Medulla oblongata (tissue), 1 donor: ENCODE data around the gene INSR.
A peak's percentile ranks its signal among the peaks of the same experiment; 100 is the strongest.
"Not testable (repeated sequence)": the region's sequence is repeated elsewhere in the genome, so short reads cannot be mapped to it uniquely, and the experiment has no call there.

Experiments
- DNase-seq: peaks from one replicate; pipeline ENCODE4 v3.0.0-alpha.2; 2015; ENCODE audit errors: extremely low spot score

The INSR gene

DNA sequence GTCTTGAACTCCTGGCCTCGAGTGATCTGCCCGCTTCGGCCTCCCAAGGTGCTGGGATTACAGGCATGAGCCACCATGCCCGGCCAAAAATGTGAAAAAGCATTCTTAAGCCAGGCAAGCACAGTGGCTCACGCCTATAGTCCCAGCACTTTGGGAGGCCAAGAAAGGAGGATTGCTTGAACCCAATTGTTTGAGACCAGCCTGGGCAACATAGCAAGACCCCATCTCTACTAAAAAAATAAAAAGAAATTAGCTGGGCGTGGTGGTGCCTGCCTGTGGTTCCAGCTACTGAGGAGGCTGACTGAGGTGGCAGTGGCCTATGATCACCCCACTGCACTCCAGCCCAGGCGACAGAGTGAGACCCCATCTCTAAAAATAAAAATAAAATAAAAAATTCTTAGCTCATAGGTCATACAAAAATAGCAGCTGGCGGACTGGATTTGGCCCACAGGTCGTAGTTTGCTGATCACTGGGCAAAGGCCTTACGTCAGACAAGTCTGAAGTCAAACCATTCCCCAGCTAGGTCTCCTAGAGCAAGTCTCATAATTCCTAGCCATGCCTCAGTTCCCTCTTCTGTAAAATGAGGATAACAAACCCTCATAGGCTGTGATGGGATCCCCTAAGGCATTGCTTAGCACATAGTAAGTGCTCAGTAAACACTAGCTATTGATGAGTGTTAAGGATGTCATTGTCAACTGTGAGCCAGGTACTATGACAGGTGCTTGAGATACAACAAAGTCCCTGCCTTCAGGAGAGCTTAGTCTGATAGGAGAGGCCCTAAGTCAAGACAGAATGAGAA lies 36.0 kb downstream of the INSR start:
- DNase-seq, result no peak

- no peak for DNase-seq
Observed at GRCh38 chr19:7257148-7258040, 36.8 kb downstream of the INSR start.

- no peak for DNase-seq
Observed at GRCh38 chr19:7255631-7256030, 38.6 kb downstream of the INSR start.

DNA sequence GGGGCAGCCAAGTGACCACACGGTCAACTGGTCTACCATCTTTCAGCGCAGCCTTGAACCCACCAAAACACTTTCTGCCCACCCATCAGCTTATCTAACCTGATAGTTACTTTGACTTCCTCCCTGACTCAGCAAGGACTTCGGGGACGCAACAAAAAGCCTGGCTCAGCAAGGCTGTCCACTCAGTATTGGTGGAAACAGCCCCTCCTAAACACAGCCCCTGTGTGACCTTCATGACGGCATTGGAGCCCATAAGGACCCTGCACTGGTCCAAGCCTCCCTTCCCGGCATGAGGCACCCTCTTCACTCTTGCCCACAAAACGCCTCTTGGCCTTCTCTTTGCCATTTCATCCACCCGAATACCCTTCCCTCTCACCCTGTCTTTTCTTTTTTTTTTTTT lies 39.1 kb downstream of the INSR start:
- no peak for DNase-seq

- DNase-seq, result no peak
Observed at GRCh38 chr19:7254590-7254989, 39.6 kb downstream of the INSR start.

DNA sequence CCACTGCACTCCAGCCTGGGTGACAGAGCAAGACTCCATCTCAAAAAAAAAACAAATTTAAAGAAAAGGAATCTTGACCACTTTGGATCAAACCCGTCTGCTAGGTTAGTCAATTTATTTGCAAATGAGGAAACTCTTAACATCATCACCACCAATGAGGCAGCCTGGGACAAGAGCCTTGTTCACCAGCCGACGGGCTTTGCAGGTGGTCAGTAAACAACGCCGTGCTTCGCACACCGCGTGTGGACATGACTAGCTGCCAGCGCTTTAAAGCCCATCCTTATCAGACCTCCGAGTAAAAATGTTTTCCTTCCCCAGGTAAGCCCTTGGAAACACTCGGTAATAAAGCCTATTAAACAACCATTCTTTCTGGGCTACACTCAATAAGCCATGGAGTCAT lies 41.9 kb downstream of the INSR start:
- DNase-seq, result no peak

DNA sequence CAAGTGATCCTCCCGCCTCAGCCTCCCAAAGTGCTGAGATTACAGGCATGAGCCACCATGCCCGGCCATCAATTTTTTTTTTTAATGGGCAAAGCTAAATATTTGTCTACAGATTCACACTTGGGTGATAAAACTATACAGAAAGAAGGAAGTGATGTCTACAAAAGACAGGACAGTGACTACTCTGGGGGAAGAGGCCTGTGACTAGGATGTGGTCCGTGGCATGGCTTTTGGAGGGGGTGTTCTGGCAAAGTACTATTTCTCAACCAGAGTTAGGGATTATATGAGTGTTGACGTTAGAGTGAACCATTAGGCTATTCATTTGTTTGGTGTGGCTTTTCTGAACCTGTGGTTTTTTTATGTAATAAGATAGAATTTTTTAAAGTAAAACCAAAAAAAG lies 42.7 kb downstream of the INSR start:
- DNase-seq, result no peak

DNA sequence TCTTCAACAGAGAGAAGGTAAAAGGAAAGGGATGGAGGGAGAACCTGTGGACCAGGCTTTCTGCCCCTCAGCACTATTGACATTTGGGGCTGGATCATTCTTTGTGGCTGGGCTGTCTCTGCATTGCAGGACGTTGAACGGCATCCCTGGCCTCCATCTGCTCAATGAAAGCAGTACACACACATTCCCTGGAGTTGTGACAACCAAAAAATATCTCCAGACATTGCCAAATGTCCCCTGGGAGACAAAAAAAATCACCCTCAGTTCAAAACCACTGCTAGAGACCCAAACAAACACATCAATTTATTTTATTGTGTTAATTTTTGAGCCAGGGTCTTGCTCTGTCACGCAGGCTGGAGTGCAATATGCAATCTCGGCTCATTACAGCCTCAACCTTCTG lies 43.3 kb downstream of the INSR start:
- DNase-seq, result no peak

GRCh38 chr19:7250057-7250596 lies 44.1 kb downstream of the INSR start:
- DNase-seq, result no peak

DNA sequence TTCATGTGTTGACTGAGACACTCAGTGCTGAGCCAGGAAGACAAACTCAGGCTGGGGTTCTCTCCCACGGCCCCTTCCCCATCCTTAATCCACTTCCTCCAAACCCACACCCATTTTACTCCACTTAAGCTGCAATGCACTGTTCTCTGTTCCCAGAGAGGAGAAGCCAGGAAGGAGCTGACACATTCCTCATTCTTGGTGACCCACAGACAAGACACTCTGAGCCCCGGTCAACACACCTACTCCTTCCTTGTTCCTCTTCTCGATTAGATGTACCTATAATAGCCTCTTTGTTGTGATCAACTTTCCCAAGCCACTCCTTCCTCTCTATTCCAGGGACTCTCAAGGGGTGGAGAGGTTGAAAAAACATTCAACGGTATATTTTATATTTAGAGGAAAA lies 47.1 kb downstream of the INSR start:
- DNase-seq, result no peak

GRCh38 chr19:7246601-7247000 lies 47.6 kb downstream of the INSR start:
- no peak for DNase-seq

DNA sequence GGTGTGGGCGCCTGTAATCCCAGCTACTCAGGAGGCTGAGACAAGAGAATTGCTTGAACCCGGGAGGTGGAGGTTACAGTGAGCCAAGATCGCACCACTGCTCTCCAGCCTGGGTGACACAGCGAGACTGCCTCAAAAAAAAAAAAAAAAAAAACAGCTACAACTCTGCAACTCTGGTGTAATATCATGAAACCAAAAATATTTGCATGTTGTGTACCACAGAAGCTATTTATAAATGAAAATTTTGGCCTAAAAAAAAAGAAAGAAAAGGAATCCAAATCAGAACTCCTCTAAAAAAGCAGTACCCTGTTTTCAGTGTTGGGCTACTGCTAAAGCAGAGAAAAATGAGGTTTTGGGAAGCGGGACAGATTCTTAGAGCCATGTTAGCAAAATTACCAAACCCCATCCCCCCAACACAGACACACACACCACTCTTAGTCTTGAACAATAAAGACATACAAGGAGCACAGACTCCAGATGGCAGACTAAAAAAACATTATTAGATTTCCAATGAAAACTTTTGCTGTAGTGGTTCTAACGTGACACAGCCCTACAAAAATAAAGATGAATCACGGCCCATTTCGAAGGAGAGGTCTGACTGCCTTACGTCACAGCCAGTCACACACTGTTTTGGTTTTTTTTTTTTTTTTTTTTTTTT lies 51.5 kb downstream of the INSR start:
- peak; percentile 38 for DNase-seq

GRCh38 chr19:7238051-7238450 lies 56.2 kb downstream of the INSR start:
- no peak for DNase-seq

- no peak for DNase-seq
Observed at GRCh38 chr19:7236153-7236552, 58.1 kb downstream of the INSR start.

DNA sequence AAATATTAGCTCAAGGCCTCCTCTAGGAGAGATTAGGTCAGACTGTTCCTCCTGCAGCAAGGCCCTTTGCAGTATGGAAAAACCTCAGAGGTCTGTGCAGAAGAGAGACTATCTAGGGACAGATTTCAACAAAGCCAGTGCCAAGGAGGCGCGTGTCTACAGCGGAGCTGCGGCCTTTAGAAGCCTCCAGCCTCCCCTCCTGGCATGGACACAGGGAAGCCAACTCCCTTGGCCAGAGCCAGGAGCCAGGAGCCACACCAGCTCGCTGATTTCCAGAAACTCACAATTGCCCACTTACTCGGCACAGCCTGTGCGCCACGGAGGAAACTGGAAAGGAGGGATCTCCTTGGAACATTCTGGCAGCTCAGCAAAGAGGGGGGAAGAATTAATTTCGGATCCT lies 63.4 kb downstream of the INSR start:
- peak; percentile 68 for DNase-seq

DNA sequence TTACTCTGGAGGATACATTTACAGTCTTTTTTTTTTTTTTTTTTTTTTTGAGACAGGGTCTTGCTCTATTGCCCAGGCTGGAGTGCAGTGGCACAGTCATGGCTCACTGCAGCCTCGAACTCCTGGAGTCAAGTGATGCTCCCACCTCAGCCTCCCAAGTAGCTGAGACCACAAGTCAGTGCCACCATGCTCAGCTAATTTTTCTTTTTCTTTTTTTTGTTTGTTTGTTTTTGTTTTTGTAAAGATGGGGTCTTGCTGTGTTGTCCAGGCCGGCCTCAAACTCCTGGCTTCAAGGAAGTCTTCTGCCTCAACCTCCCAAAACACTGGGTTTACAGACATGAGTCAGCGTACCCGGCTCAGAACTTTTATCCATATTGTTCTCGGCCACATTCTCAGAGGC lies 64.5 kb downstream of the INSR start:
- no peak for DNase-seq

- no peak for DNase-seq
Observed at GRCh38 chr19:7228935-7229541, 65.2 kb downstream of the INSR start.

DNA sequence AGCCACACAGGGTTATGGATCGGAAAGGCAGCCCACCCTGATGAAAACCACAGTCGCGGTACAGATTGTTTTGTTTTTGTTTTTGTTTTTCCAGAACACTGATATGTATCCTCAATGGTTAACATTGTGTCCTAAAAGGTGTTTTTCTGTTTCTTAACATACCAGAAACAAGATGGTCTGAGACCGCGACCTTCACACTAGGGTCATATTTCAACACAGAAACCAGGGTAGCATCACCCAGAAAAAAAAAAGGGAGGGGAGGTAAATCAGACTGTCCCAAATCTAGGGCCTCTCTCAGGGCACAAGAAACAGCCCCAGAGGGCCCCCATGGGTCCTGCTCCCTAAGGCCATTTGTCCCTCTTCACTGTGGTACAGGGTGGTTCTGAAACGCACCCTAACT lies 66.5 kb downstream of the INSR start:
- DNase-seq, result no peak

DNA sequence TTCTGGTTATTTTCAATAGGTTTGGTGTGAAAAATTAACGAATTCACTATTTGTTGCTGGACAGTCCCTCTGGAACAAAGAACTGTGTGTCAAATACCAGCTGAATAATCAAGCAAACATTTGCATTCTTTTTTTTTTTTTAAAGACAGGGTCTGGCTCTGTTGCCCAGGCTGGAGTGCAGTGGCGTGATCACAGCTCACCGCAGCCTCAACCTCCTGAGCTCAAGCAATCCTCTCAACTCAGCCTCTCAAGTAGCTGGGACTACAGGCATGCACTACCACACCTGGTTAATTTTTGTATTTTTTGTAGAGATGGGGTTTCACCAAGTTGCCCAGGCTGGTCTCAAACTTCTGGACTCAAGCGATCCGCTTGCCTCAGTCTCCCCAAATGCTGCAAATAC lies 67.1 kb downstream of the INSR start:
- DNase-seq, result not testable (repeated sequence)

GRCh38 chr19:7226739-7227138 lies 67.5 kb downstream of the INSR start:
- DNase-seq, result no peak

- no peak for DNase-seq
Observed at GRCh38 chr19:7225741-7226140, 68.5 kb downstream of the INSR start.

- no peak for DNase-seq
Observed at GRCh38 chr19:7224995-7225394, 69.2 kb downstream of the INSR start.
